Keratinocyte (primary cell): ENCODE data around the gene MRC2. TPM values are rescaled to one million over a fixed set of nuclear protein-coding genes. Genes with fewer than 3 reads are reported as not detected.

Experiments
- DNase-seq: peaks from one replicate; pipeline ENCODE4 v3.0.0-alpha.2; 2011; ENCODE audit warnings: low read depth, missing footprints, low spot score
- FAIRE-seq: peaks from 2 replicates; lab custom pipeline; 2011; peaks lifted over from hg19 to GRCh38; lab: Jason Lieb, UNC
- H2AFZ ChIP-seq: 2 replicates; pipeline ENCODE4 v1.6.0; 2012; ENCODE audit warnings: low read length, control low read depth, inconsistent platforms; ENCODE audit not compliant: control insufficient read depth
- H3K27ac ChIP-seq: 2 replicates; pipeline ENCODE4 v1.5.1; 2011; ENCODE audit warnings: low read length; ENCODE audit not compliant: control insufficient read depth, insufficient read depth
- H3K27me3 ChIP-seq: 3 replicates; pipeline ENCODE4 v1.6.0; 2011; ENCODE audit warnings: low read length; ENCODE audit not compliant: control insufficient read depth, insufficient read depth; ENCODE audit errors: extremely low read depth
- H3K36me3 ChIP-seq, 2 experiments: 2 replicates in 1 of 2; 3 replicates in 1 of 2; pipeline ENCODE4 v1.5.1; 2011; ENCODE audit warnings: low read length in 2 of 2, mild to moderate bottlenecking in 1 of 2; ENCODE audit not compliant: control insufficient read depth in 2 of 2, insufficient read depth in 2 of 2; ENCODE audit errors: extremely low read depth in 1 of 2
- H3K4me1 ChIP-seq: 3 replicates; pipeline ENCODE4 v1.5.1; 2011; ENCODE audit warnings: low read length; ENCODE audit not compliant: control insufficient read depth, insufficient read depth; ENCODE audit errors: extremely low read depth
- H3K4me2 ChIP-seq: 3 replicates; pipeline ENCODE4 v1.6.0; 2011; ENCODE audit warnings: low read depth, low read length; ENCODE audit not compliant: control insufficient read depth, insufficient read depth; ENCODE audit errors: extremely low read depth
- H3K4me3 ChIP-seq, 3 experiments: fragments of 200-600 bp in 1 of 3; sonication (generic) in 1 of 3; 2 replicates in 2 of 3; 3 replicates in 1 of 3; pipeline ENCODE4 v1.5.1; 2011 to 2016; ENCODE audit warnings: low read length in 3 of 3, mild to moderate bottlenecking in 3 of 3, control low read depth in 2 of 3, inconsistent platforms in 1 of 3, low read depth in 1 of 3, mixed read lengths in 1 of 3, mixed run types in 1 of 3, moderate library complexity in 1 of 3; ENCODE audit not compliant: control insufficient read depth in 2 of 3, insufficient read depth in 2 of 3; ENCODE audit errors: extremely low read depth in 1 of 3
- H3K79me2 ChIP-seq: 2 replicates; pipeline ENCODE4 v1.6.0; 2012; ENCODE audit warnings: low read length; ENCODE audit not compliant: control insufficient read depth, insufficient read depth
- H3K9ac ChIP-seq: 3 replicates; pipeline ENCODE4 v1.6.0; 2011; ENCODE audit warnings: low read length; ENCODE audit not compliant: control insufficient read depth, insufficient read depth; ENCODE audit errors: extremely low read depth
- H3K9me1 ChIP-seq: 3 replicates; pipeline ENCODE4 v1.6.0; 2011; ENCODE audit warnings: low read length; ENCODE audit not compliant: control insufficient read depth, insufficient read depth; ENCODE audit errors: extremely low read depth
- H3K9me3 ChIP-seq: 2 replicates; pipeline ENCODE4 v1.5.1; 2012; ENCODE audit warnings: low read depth, low read length; ENCODE audit not compliant: control insufficient read depth
- H4K20me1 ChIP-seq: 3 replicates; pipeline ENCODE4 v1.6.0; 2011; ENCODE audit warnings: low read length; ENCODE audit not compliant: control insufficient read depth, insufficient read depth; ENCODE audit errors: extremely low read depth
- EZH2 ChIP-seq: IDR thresholded peaks from one replicate; pipeline ENCODE4 v1.6.1; 2012; ENCODE audit warnings: inconsistent platforms, mild to moderate bottlenecking, low read length, moderate library complexity
- dilution Hi-C: fragments of 300-500 bp; cut with MboI; formaldehyde crosslinking; loops from one replicate; pipeline ENCODE4 v1.7.0; 2020; ENCODE audit warnings: low sequenced_read_pairs; ENCODE audit not compliant: extremely low pct_ligation_motif_present
- polyA plus RNA-seq, 5 experiments: library from polyadenylated mRNA; depleted of rRNA in 3 of 5; stranded (reverse) in 3 of 5; stranded (forward) in 1 of 5; unstranded in 1 of 5; fragments of >200 nt; gene quantifications; 1 replicate in 1 of 5; 2 replicates in 3 of 5; 3 replicates in 1 of 5; pipeline versions ENCODE4 v1.2.1 to v1.2.3, GENCODE V29; 2011 to 2012; ENCODE audit warnings: missing spikeins in 2 of 5, low read depth in 1 of 5, low replicate concordance in 1 of 5
- TF ChIP-seq, protein P1 (sequence below), 3 experiments: IDR thresholded peaks in 1 of 3; conservative IDR thresholded peaks in 1 of 3; optimal IDR thresholded peaks in 1 of 3; 2 replicates in 2 of 3; 3 replicates in 1 of 3; pipeline versions ENCODE3 to v1.5.1; 2011; ENCODE audit warnings: low read length in 3 of 3, mild to moderate bottlenecking in 3 of 3, moderate library complexity in 2 of 3, control low read depth in 1 of 3, inconsistent platforms in 1 of 3; ENCODE audit not compliant: insufficient read depth in 2 of 3; ENCODE audit errors: extremely low read depth in 1 of 3

MRC2 gene
- polyA plus RNA-seq, 1 donor (not counting 4 experiments of a cell fraction or from before 2014, with no cell fraction given) = 14.0 TPM

DNA sequence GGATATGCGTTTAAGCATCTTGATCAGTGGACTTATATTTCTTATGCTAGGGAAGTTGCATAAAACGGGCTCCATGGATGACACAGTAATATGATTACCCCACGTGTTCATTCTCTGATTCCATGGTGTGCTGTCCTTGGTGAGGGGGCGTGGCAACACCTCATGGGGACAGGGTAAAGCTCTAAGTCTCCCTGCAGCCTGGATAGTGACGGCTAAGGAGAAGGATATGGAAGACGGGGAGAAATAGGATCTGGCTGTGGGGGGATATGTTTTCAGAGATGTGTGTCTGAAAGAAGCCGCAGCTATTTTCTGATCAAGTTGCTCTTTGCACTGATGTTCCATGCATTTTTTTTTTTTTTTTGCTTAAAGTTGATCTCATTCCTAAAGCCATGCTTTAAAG is 96.4 kb downstream of the MRC2 start:
- DNase-seq = no peak
- FAIRE-seq = no peak

DNA sequence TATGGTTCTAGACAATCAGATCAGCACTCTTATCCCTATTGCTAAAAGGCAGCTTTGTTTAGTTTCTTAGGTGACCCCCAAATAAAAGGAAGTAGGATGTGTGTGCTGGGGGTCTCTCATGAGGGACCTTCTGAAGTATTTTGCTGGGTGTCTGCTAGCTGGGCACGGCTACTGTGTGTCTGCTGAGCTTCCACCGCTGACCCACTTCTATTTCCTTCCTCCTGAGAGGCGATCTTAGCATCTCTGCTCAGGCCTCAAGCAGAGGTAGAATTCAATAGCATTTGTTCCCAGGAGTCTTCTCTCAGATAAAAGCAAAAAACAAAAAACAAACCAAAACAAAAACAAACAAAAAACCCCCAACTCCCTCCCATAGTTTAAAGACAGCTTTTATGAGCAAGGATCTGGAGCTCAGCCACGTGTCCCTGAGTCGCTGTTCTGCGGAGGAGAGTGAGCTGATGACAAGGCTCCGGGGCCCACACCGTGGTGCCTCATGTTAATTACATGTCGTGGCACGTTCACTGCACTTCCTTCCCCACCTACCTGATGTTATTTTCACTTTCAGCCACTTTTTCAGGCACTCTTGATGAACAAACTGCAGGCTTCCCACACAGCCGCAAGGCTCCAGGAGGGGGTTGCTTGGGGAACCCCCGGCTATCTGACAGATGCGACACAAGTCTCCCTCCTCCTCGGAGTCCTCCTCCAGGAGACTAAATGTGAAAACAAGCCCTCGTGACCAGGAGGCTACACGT is 97.1 kb downstream of the MRC2 start:
- H3K4me3 ChIP-seq = peak overlapping the region in 2 of 3 experiments; percentile 0 to 22
- no peaks in the 10 kb centered on the region for H3K36me3 ChIP-seq
- TF ChIP-seq, protein P1, sequence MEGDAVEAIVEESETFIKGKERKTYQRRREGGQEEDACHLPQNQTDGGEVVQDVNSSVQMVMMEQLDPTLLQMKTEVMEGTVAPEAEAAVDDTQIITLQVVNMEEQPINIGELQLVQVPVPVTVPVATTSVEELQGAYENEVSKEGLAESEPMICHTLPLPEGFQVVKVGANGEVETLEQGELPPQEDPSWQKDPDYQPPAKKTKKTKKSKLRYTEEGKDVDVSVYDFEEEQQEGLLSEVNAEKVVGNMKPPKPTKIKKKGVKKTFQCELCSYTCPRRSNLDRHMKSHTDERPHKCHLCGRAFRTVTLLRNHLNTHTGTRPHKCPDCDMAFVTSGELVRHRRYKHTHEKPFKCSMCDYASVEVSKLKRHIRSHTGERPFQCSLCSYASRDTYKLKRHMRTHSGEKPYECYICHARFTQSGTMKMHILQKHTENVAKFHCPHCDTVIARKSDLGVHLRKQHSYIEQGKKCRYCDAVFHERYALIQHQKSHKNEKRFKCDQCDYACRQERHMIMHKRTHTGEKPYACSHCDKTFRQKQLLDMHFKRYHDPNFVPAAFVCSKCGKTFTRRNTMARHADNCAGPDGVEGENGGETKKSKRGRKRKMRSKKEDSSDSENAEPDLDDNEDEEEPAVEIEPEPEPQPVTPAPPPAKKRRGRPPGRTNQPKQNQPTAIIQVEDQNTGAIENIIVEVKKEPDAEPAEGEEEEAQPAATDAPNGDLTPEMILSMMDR (optimal IDR thresholded peaks at IDR 0.05 in 1 of 3, IDR thresholded peaks at IDR 0.05 in 1 of 3, conservative IDR thresholded peaks at IDR 0.05 in 1 of 3; ENCODE audit: extremely low read depth in 1 of 3, insufficient read depth in 2 of 3, low read length in 3 of 3) = no peak
- no peak for TF ChIP-seq EZH2
- no peaks in the 10 kb centered on the region for H3K27me3 ChIP-seq
- H3K9me3 ChIP-seq = no peaks in the 10 kb centered on the region
- H3K4me2 ChIP-seq = peak overlapping the region; percentile 76
- dilution Hi-C loops = no loop called here
- H3K4me1 ChIP-seq = peaks cover 28% of the 10 kb centered on the region
- peak; percentile 78 for FAIRE-seq
- H4K20me1 ChIP-seq = no peaks in the 10 kb centered on the region
- H3K9me1 ChIP-seq = no peaks in the 10 kb centered on the region
- no peak for DNase-seq
- H3K27ac ChIP-seq = peak overlapping the region; percentile 57
- H3K79me2 ChIP-seq = no peaks in the 10 kb centered on the region
- peak overlapping the region; percentile 62 for H2AFZ ChIP-seq
- peak overlapping the region; percentile 53 for H3K9ac ChIP-seq

More for the DNA sequence above, 96.4 kb downstream of the MRC2 start:
- no peak overlapping the region for H3K4me3 ChIP-seq
- H3K9ac ChIP-seq = no peak overlapping the region
- H2AFZ ChIP-seq = no peak overlapping the region
- no peak for TF ChIP-seq EZH2
- TF ChIP-seq, protein P1 (optimal IDR thresholded peaks at IDR 0.05 in 1 of 3, IDR thresholded peaks at IDR 0.05 in 1 of 3, conservative IDR thresholded peaks at IDR 0.05 in 1 of 3; ENCODE audit: extremely low read depth in 1 of 3, insufficient read depth in 2 of 3, low read length in 3 of 3) = no peak
- H3K4me2 ChIP-seq = no peak overlapping the region
- no peaks in the 10 kb centered on the region for H3K9me1 ChIP-seq
- H3K27ac ChIP-seq = no peak overlapping the region
- peaks cover 28% of the 10 kb centered on the region for H3K4me1 ChIP-seq
- no peaks in the 10 kb centered on the region for H3K36me3 ChIP-seq
- no peaks in the 10 kb centered on the region for H3K27me3 ChIP-seq
- H3K79me2 ChIP-seq = no peaks in the 10 kb centered on the region
- no peaks in the 10 kb centered on the region for H3K9me3 ChIP-seq
- no peaks in the 10 kb centered on the region for H4K20me1 ChIP-seq
- dilution Hi-C loops = no loop called here
